ENCODE measurements around the gene CEP78.
"Not testable (repeated sequence)": the region's sequence is repeated elsewhere in the genome, so short reads cannot be mapped to it uniquely, and the experiment has no call there.

CEP78 gene

DNA sequence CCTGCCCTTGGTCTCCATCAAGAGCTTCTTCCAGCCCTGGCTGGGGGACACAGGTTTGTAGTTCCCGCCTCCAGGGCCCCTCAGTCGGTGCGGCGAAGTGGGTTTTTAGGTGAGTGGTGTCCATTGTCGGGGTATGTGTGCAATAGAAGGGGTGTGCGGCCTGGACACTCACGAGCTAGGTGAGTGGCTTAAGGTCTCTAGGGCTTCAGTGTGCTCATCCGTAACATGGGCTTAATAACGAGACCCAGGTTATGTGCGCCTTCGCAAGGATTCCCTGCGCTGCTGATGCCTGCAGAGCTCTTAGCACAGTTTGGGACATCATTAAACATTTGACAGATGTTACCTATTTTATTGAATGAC, 656 bp downstream of the CEP78 start:
- DNase-seq (ENCODE audit: low spot score): no peak

DNA sequence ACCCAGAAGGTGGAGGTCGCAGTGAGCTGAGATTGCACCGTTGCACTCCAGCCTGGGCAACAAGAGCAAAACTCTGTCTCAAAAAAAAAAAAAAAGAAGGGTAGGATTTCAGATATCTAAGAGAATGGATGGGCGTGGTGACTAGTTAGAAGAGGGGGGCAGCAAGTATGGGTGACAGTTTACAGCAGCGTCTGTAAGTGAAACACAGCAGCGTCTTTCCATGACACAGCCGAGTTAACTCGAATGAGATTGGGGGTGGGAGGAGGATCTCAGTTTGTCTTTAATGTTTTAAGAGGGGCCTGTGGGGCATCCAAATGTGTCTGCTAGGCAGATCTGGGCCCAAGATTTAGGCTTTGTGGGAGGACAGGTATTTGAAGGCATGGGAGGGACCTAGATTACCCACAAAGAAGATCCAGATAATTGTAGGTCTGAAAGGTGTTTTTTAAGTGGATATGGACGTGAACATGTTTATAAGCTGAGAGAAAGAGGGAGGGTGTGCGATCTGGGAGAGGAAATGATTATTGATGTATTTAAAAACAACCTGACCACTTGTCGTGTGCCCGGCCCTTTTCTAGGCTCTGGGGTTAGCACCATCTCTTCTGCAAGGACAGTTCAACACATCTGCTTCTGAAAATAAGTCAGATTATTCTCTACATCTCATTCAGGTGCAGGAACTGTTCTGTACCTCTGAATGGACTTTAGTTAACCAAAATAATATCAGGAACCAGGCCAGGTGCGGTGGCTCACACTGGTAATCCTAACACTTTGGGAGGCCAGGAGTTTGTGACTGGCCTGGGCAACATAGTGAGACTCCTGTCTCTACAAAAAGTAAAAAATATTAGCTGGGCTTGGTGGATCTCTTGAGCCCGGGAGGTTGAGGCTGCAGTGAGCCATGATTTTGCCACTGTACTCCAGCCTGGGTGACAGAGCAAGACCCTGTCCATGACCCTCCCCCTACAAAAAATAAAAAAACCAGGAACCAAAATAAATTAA, 2.5 kb downstream of the CEP78 start:
- no peak for DNase-seq (ENCODE audit: low spot score)

DNA sequence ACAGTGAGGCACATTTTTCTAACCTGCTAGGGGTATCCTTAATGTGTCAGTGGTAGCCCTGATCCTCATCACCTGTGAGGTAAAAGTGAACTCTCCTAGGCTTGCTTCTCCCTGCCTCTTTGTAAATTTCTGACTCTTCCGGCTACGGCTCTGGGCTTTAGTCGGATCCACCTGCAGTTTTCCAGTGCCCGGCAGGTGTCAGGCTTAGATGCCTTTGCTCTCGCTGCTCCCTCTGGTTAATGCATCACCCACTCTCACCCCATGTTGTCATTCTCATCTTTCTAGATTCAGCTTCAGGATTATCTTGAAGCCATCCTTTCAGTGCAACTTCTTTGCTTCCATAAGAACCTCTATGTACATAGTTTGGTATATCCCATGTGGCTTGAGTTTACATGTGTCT, 3.6 kb downstream of the CEP78 start:
- DNase-seq (ENCODE audit: low spot score): no peak

DNA sequence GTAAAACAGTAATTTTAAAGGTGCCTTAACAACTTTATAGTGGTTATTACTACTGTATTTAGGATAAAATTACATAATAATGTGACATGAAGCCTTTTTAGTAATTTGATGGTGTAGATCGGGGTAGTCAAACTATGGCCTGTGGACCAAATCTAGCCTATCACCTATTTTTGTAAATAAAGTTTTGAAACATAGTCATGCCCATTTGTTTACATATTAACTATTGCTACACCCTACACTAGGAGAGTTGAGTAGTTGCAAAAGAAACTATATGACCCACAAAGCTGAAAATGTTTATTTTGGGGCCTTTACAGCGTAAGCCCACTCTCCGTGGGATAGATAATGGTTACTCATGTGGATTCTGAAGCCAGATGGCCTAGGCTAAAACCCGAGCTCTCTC, 6.2 kb downstream of the CEP78 start:
- no peak for DNase-seq (ENCODE audit: low spot score)

DNA sequence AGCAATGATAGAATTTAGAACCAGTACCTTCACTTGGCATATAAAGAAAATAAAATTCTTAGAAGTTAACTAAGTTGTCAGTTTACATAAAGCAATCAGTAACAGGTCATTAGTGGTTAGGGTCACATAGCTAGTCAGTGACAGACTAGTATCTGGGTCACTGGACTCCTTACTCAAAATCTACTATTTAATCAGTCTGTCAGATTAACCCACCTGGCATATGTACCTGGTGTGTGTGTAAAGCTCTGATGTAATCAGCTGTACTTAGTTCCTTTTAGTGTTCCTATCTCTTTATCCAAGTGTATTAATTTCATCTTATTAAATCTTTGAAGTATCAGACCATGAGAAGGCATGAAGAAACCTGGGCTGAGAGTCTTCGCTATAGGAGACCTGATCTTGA, 7.3 kb downstream of the CEP78 start:
- no peak for DNase-seq (ENCODE audit: low spot score)

DNA sequence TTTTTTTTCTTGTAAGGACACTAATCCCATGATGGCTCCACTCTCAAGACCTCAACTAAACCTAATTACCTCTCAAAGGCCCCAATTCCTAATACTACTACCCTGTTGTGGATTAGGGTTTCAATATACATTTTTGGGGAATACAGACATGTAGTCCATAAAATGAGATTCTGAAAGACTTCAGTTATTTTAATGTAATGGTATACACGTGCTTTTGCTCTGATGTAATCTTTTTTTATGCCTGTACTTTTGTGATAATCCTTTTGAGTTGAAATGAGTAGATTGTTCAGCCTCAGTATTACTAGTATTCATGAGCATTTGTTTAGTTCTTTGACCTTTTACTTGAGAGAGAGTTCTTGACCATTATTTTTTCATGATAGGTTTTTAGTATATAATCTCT, 9.5 kb downstream of the CEP78 start:
- no peak for DNase-seq (ENCODE audit: low spot score)

DNA sequence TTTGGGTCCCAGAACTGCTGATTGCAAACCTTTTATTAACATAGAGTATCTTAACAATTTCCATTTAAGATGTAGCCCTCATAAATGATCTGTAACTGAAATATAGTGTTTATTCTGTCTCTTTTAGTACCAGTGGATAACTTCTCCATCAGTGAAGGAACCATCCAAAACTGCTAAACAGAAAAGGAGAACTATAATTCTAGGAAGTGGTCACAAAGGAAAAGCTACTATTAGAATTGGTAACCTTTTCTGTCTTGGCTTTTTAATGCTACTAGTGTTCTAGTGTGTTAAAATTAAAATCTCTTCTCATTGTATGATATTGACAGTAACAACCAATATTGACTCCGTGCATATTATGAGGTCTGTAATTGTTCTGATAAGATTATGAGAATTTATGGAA, 12.8 kb downstream of the CEP78 start:
- DNase-seq (ENCODE audit: low spot score): no peak

DNA sequence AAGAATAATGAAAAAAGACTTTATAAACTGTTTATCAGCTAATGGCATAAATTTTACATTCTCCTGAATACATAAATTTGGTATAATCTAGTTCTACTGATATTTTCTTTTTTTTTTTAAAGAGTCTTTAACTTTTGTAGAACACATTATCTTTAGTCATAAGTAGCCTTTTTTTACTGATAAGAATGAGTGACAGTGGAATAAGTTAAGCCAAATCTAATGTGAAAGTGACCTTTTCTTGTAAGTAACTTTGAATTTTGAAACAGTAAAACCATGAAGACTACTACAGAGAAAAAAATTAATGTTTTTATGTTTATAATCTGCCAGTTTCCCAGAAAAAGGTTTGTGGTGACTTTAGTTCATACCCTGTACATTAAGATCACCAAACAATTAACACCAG, 13.7 kb downstream of the CEP78 start:
- DNase-seq (ENCODE audit: low spot score): no peak

DNA sequence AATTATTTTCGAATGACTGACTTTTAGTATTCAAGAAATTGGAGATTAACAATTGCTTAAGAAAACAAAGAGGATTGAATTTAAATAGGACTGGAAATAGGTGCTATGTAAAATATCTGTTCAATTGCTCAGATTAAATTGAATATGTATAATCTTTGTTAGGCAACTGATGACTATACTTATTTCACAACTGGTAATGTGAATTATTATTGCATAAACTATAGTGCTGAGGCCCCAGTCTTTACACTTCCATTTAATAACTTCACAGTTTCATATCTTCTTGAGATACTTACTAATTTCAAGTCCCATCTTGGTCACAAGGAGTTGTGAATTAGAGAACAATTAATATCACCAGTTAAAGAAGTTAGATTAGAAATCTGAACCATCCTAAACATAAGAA, 16.7 kb downstream of the CEP78 start:
- DNase-seq (ENCODE audit: low spot score): no peak

DNA sequence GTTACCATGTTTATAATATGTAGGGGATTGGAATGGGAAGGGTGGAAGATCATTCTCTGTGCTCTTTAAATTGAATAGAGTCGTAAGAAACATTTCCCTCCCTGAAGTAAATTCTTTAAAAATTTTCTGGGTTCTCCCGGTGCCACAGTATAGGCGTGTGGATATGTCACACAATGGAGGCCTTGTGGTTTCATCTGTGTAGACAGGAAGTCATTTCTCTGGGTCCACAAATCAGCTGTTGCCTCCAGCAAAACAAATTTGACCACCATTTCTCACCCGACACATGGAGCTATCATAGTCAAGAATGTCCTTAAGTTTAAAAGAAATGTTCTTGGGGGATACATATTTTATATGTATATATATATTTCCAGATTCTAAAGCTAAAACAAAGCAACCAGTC, 17.4 kb downstream of the CEP78 start:
- no peak for DNase-seq (ENCODE audit: low spot score)

DNA sequence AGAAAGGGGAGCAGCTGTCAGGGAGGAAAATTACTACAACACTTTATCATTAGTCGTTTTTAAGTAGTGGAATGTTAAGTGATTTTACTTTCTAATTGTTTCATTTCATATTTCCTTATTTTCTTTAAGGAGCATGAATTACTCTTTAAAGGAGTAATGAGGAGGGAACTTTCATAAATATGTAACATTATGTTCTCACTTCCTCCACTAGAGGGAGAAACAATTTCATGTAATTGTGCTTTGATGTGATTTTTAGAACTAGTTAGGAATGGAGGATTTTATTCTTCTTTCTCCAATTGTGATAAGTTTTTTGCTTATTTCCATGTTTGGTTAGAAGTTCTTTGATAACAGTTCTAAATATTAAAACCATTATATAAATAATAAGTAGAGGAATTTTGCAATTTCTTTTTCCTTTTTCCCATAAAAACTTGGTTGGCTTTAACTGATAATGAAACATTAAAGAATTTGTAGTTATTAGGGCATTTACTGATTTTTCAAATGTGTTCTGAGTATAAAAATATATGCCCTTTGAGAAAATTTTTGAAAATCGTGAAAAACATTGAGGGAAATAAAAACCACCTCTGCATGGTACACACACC, 25.6 kb downstream of the CEP78 start:
- DNase-seq (ENCODE audit: low spot score): peak; percentile 59

DNA sequence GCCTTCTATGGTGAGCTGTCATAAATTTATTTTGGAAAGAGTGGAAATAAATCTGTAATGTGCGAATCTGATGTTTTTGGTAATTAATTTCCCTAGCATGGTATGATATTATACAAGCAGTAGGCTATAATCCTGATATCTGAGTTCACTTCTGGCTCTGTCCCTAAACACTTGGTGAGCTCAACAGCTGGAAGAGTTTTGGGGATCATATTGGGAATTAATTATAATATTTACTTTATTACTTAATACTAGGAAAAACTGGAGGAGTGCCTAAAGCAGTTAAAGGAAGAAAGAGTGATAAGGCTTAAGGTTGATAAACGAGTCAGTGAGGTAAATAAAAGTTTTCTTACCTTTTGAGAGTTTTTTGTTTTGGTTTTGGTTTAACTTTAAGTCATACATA, 26.8 kb downstream of the CEP78 start:
- DNase-seq (ENCODE audit: low spot score): no peak

DNA sequence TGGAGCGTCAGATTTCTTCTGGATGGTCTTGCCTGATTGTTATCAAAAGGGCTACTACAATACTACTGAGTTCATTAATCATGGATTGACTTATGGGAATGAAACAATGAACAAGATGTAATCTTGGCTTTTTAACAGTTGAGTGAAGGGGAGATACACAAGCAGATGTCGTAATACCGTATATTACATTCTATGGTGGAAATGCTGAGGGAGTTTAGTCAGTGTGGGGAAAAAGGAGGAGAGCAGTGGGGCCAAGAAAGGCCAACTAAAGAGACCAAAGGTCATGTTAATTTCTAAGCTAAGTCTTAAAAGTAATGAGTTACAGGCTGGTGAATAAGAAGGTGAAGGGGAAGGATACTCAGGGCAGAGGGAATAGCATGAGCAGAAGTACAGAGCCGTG, 32.0 kb downstream of the CEP78 start:
- no peak for DNase-seq (ENCODE audit: low spot score)

DNA sequence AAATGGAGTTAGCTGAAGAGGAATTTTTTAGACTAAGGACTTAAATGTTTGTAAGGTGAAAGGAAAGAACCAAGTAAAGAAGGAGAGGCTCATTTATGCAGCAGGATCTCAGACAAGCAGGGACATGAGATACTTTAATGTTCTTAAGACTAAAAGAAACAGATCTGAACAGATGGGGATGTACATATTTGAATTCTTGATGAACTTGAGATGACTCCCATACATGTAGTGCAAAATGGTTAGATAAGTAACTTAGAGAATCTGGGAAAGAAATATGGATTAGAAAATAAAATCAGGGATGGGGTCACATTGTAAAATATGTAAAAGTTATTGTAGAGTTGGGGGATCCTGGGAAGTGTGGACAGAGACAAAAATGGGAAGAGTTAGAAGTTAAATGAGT, 33.9 kb downstream of the CEP78 start:
- DNase-seq (ENCODE audit: low spot score): no peak

DNA sequence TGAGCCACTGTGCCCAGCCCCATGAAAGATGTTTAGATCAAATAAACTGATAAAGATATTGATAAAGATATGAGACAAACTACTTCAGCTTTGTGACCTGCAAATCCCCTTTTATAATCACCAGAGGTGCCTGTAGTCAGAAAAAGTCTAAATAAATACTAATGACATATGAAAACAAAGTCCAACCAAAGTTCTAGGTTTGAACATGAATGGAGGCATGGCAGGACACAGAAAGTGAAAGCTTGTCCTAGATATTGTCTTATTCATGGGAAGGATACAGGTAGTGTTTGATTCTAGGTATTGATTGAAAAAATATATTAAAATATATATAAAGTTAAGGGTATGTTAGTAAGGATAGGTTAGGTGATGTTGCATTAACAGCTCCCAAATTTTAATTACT, 36.4 kb downstream of the CEP78 start:
- no peak for DNase-seq (ENCODE audit: low spot score)

DNA sequence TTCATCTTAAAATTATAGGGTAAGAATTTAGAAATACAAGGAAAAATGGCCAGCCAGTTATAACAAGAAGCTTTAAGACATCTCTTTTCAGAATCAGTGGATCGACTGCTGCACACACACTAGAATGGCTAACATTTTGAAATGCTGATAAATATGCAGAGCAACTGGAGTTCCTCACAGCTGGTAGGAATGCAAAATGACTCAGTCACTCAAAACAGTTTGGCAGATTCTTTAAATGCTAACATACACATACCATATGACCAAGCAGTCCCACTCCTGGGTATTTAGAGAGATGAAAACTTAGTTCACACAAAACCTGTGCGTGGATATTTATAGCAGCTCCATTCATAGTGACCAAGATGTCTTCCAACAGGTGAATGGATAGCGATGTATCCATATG, 37.9 kb downstream of the CEP78 start:
- DNase-seq (ENCODE audit: low spot score): no peak

DNA sequence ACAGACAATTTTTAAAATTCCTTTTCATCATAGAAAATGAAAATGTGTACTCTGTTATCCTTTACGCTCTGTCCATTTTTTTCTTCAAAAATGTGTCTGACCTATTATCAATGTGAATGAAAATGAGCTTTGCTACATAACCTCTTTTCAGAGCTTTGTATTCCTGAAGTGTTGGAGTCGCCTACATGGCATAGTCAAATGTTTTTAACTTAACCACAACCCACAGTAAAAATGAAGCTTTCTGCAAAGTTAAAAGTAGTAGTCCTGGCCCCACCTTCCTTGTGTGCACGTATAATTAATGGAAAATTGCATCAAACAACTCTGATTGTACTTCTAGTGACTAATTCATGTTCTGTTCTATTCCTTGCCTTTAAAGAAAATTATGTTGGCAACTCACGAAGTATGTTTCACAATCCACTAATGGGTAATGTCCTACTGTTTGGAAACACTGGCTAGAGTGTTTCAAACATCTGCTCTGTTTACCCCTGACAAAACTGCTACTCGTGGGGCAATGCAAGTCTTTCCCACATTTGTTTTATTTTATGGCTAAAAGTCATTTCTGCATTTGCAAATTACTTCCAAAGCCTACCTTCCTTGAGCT, 42.4 kb downstream of the CEP78 start:
- DNase-seq (ENCODE audit: low spot score): no peak

DNA sequence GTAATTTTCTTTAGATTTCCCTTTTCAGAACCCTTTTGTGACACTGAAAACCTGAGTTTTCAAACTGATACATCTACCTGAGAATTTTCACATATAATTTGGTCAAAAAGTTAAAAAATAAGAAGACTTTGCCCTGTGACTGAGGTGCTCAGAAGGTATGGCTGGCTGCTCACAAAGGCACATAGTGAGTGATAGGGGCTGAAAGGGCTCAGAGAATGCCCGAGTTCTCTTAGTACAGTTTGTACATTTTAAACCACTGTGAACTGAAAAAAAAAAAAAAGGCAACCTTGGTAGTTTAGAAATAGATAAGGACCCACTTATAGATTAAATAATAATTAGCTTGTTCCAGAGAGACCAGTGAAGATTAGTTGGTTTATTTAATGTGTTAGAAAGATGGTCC, 42.9 kb downstream of the CEP78 start:
- no peak for DNase-seq (ENCODE audit: low spot score)

DNA sequence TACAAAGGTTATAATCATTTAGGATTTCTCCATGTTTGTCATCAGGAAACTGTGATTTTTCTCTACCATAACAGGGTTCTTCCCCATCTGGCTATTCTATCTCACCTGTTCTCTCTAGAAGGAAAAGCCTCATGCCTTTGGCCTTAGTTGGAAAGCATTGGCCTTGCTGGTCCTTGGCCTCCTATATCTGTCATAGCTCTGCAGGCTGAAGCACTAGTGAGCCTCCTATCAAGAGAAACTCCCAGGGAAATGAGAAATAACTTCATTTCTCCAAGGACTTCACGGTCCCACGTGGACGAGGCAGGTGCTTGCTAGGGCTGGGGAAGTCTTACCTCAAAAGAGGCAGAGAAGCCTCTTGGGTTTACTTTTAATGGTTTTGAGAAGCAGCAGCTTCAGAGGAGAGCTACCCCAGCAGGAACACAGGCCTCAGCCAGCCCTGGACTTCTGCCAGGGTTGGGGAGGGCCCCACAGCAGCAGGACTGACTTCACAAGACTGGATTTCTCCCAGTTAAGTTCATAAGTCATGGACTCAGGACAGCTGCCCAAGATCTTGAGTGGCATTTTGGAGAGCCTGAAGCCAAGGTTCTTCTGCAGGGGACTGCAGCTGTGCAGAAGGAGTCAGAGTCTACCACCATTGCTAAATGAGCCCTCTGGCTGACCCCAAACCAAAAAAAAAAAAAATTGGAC, 45.2 kb downstream of the CEP78 start:
- no peak for DNase-seq (ENCODE audit: low spot score)

DNA sequence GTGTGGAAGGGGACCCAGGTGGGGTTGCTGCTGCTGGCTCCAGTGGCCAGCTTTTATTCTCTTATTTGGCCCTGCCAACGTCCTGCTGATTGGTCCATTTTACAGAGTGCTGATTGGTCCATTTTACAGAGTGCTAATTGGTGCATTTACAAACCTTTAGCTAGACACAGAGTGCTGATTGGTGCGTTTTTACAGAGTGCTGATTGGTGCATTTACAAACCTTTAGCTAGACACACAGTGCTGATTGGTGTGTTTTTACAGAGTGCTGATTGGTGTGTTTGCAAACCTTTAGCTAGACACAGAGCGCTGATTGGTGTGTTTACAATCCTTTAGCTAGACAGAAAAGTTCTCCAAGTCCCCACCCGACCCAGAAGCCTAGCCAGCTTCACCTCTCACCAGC, 48.3 kb downstream of the CEP78 start:
- not testable (repeated sequence) for DNase-seq (ENCODE audit: low spot score)

DNA sequence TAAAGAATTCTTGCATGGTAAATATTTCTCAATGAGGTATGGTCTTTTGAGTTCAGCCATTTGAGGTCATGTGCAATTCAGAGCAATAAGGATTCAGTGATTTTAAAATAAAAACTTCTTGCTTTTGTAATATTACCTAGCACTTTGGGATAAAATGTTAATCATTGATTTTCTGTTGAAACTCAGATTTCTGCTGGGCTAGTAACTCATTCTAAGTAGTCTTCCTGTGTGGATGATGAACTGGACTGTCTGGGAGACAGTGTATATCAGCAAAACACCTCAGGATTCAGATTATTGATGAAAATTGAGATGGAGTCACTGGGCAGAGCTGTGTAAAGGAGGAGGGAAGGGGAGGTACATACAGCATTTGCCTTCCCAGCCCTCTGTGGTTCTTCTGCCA, 50.2 kb downstream of the CEP78 start:
- no peak for DNase-seq (ENCODE audit: low spot score)

DNA sequence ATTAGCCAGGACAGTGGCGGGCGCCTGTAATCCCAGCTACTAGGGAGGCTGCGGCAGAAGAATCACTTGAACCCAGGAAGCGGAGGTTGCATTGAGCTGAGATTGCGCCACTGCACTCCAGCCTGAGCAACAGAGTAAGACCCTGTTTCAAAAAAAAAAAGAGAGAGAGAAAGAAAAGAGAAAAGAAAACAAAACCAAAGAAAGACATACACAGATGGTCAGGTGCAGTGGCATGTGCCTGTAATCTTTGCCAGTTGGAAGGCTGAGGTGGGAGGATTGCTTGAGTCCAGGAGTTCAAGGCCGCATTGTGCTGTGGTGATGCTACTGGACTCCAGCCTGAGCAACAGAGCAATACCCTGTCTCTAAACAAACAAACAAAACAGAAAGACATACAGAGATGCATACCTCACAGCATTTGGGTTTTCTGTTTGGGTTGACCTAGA, 51.1 kb downstream of the CEP78 start:
- no peak for DNase-seq (ENCODE audit: low spot score)

All from NAMALWA (cell line).